K562 (cell line): ENCODE results near the gene CYB5B. TPM values are rescaled to one million over a fixed set of nuclear protein-coding genes. Genes with fewer than 3 reads are reported as not detected.

Experiments
- ASH1L ChIP-seq: fragments of 450-650 bp; IDR thresholded peaks from 2 replicates; pipeline ENCODE4 v1.6.1; 2018; ENCODE audit warnings: borderline replicate concordance, mild to moderate bottlenecking, low read depth; ENCODE audit not compliant: partially characterized antibody
- C11orf30 ChIP-seq: fragments of 450-650 bp; IDR thresholded peaks from 2 replicates; pipeline ENCODE4 v1.6.1; 2016; ENCODE audit warnings: low read depth, mild to moderate bottlenecking
- CBFB ChIP-seq: sonication (generic); formaldehyde crosslinking; IDR thresholded peaks from 2 replicates; pipeline ENCODE4 v1.4.0; 2020; ENCODE audit warnings: mild to moderate bottlenecking, missing genetic modification reagents
- E2F8 ChIP-seq: fragments of 450-650 bp; IDR thresholded peaks from 2 replicates; pipeline ENCODE4 v1.7.1; 2018; ENCODE audit warnings: mild to moderate bottlenecking, low read depth; ENCODE audit not compliant: partially characterized antibody
- FOXA1 ChIP-seq: fragments of 450-650 bp; IDR thresholded peaks from 2 replicates; pipeline ENCODE4 v1.6.1; 2016; ENCODE audit warnings: mild to moderate bottlenecking, borderline replicate concordance
- LCOR ChIP-seq: sonication (generic); formaldehyde crosslinking; IDR thresholded peaks from 2 replicates; pipeline ENCODE4 v1.8.0; 2022; ENCODE audit warnings: mild to moderate bottlenecking, missing genetic modification reagents
- MLLT1 ChIP-seq, 2 experiments: fragments of 450-650 bp; IDR thresholded peaks; 2 replicates each; pipeline ENCODE4 v1.6.1; 2016
- PHB ChIP-seq: fragments of 250-450 bp; sonication (Bioruptor Pico); IDR thresholded peaks from 2 replicates; pipeline ENCODE4 v1.5.0; 2021
- PHF21A ChIP-seq: fragments of 450-650 bp; IDR thresholded peaks from 2 replicates; pipeline ENCODE4 v1.6.1; 2017; ENCODE audit warnings: low read depth, borderline replicate concordance
- PHTF2 ChIP-seq: fragments of 250-450 bp; sonication (Bioruptor Pico); IDR thresholded peaks from 2 replicates; pipeline ENCODE4 v1.5.0; 2021; ENCODE audit warnings: mild to moderate bottlenecking
- POLR2AphosphoS5 ChIP-seq: IDR thresholded peaks from 2 replicates; pipeline ENCODE4 v1.6.1; 2011; ENCODE audit warnings: mild to moderate bottlenecking, low read depth, low read length, moderate library complexity; ENCODE audit not compliant: control insufficient read depth, insufficient read depth
- POLR2B ChIP-seq: fragments of 450-650 bp; IDR thresholded peaks from 2 replicates; pipeline ENCODE4 v1.6.1; 2018; ENCODE audit warnings: low read depth; ENCODE audit not compliant: partially characterized antibody
- RHOXF2B ChIP-seq: fragments of 250-450 bp; sonication (Bioruptor Pico); conservative IDR thresholded peaks from 2 replicates; pipeline ENCODE4 v1.5.1; 2021
- SRSF9 ChIP-seq: fragments of 200-400 bp; formaldehyde crosslinking; IDR thresholded peaks from 2 replicates; pipeline ENCODE4 v1.6.1; 2017; ENCODE audit warnings: low read depth, low read length, borderline replicate concordance
- TEAD1 ChIP-seq, 2 experiments: fragments of 450-650 bp in 1 of 2; sonication (generic) in 1 of 2; formaldehyde crosslinking; IDR thresholded peaks; 2 replicates each; pipeline versions ENCODE4 v1.4.0 to v1.8.0; 2020 to 2022; ENCODE audit warnings: mild to moderate bottlenecking in 2 of 2, missing genetic modification reagents in 1 of 2
- ZNF124 ChIP-seq: sonication (generic); formaldehyde crosslinking; IDR thresholded peaks from 2 replicates; pipeline ENCODE4 v1.8.1; 2022; ENCODE audit warnings: missing genetic modification reagents
- ZNF134 ChIP-seq: fragments of 250-450 bp; sonication (Bioruptor Pico); conservative IDR thresholded peaks from 2 replicates; pipeline ENCODE4 v1.4.0; 2020
- ZNF184 ChIP-seq: sonication (generic); formaldehyde crosslinking; IDR thresholded peaks from 2 replicates; pipeline ENCODE4 v1.5.0; 2020; ENCODE audit warnings: missing genetic modification reagents
- ZNF583 ChIP-seq: fragments of 250-450 bp; sonication (Bioruptor Pico); IDR thresholded peaks from 2 replicates; pipeline ENCODE4 v1.4.0; 2020
- ZNF830 ChIP-seq: fragments of 250-450 bp; sonication (Bioruptor Pico); IDR thresholded peaks from 2 replicates; pipeline ENCODE4 v1.5.0; 2021; ENCODE audit warnings: mild to moderate bottlenecking
- polyA plus RNA-seq, 8 experiments: library from polyadenylated mRNA; depleted of rRNA in 4 of 8; stranded (reverse) in 5 of 8; unstranded in 3 of 8; fragments of >200 nt; fragmentation: Nextera tagmentation in 2 of 8; fragmentation: Illumina TruSeq in 1 of 8; extraction: Ambion mirVana in 2 of 8; extraction: Trizol in 1 of 8; gene quantifications; 2 replicates each; pipeline versions ENCODE4 v1.2.1 to v1.2.3, GENCODE V29; 2011 to 2014; ENCODE audit warnings: inconsistent platforms in 1 of 8, missing spikeins in 1 of 8
- total RNA-seq, 7 experiments: library from RNA; depleted of rRNA in 6 of 7; stranded (reverse); fragments of >200 nt in 6 of 7; fragmentation: Illumina TruSeq in 2 of 7; extraction: Trizol in 2 of 7; gene quantifications; 2 replicates each; pipeline versions ENCODE4 v1.2.1 to v1.2.3, GENCODE V29; 2011 to 2021; ENCODE audit warnings: low replicate concordance in 1 of 7
- TF ChIP-seq, protein P1 (sequence below), 2 experiments: fragments of 200-800 bp in 1 of 2; sonication (Bioruptor generic) in 1 of 2; sonication (generic) in 1 of 2; formaldehyde crosslinking in 1 of 2; IDR thresholded peaks in 1 of 2; conservative IDR thresholded peaks in 1 of 2; 2 replicates each; pipeline versions ENCODE4 v1.5.0 to v1.6.1; 2016 to 2020; ENCODE audit warnings: missing compliant biosample characterization in 1 of 2, missing genetic modification characterization in 1 of 2, missing genetic modification reagents in 1 of 2
- TF ChIP-seq, protein P2 (sequence below): sonication (generic); formaldehyde crosslinking; IDR thresholded peaks from 2 replicates; pipeline ENCODE4 v1.8.1; 2023; ENCODE audit warnings: mild to moderate bottlenecking, missing genetic modification reagents

The CYB5B gene
- total and polyA plus RNA-seq, 9 of the 15 experiments (the other 6 are each of a cell fraction or from before 2014, with no cell fraction given): 29.9 to 274 (median 136) TPM

GRCh38 chr16:69465083-69465721 lies 40.8 kb downstream of the CYB5B start (continued):
- no peak for TF ChIP-seq MLLT1 (IDR thresholded peaks at IDR 0.05)
- no peak for TF ChIP-seq TEAD1 (CRISPR knock-in tag; IDR thresholded peaks at IDR 0.05)
- TF ChIP-seq, protein P1, sequence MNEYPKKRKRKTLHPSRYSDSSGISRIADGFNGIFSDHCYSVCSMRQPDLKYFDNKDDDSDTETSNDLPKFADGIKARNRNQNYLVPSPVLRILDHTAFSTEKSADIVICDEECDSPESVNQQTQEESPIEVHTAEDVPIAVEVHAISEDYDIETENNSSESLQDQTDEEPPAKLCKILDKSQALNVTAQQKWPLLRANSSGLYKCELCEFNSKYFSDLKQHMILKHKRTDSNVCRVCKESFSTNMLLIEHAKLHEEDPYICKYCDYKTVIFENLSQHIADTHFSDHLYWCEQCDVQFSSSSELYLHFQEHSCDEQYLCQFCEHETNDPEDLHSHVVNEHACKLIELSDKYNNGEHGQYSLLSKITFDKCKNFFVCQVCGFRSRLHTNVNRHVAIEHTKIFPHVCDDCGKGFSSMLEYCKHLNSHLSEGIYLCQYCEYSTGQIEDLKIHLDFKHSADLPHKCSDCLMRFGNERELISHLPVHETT (CRISPR knock-in tag; conservative IDR thresholded peaks at IDR 0.05 in 1 of 2, IDR thresholded peaks at IDR 0.05 in 1 of 2): no peak
- TF ChIP-seq ZNF184: no peak
- no peak for TF ChIP-seq PHB (CRISPR knock-in tag)
- no peak for TF ChIP-seq FOXA1
- no peak for TF ChIP-seq CBFB
- no peak for TF ChIP-seq ZNF134 (CRISPR knock-in tag)
- TF ChIP-seq LCOR (CRISPR knock-in tag): no peak
- no peak for TF ChIP-seq POLR2AphosphoS5
- TF ChIP-seq RHOXF2B (CRISPR knock-in tag): no peak
- TF ChIP-seq PHTF2 (CRISPR knock-in tag): no peak
- TF ChIP-seq POLR2B: no peak
- TF ChIP-seq PHF21A: no peak
- TF ChIP-seq C11orf30: no peak
- TF ChIP-seq ZNF583: no peak
- TF ChIP-seq E2F8: no peak
- TF ChIP-seq, protein P2, sequence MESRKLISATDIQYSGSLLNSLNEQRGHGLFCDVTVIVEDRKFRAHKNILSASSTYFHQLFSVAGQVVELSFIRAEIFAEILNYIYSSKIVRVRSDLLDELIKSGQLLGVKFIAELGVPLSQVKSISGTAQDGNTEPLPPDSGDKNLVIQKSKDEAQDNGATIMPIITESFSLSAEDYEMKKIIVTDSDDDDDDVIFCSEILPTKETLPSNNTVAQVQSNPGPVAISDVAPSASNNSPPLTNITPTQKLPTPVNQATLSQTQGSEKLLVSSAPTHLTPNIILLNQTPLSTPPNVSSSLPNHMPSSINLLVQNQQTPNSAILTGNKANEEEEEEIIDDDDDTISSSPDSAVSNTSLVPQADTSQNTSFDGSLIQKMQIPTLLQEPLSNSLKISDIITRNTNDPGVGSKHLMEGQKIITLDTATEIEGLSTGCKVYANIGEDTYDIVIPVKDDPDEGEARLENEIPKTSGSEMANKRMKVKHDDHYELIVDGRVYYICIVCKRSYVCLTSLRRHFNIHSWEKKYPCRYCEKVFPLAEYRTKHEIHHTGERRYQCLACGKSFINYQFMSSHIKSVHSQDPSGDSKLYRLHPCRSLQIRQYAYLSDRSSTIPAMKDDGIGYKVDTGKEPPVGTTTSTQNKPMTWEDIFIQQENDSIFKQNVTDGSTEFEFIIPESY (CRISPR knock-in tag): no peak
- no peak for TF ChIP-seq ZNF124 (CRISPR knock-in tag)
- no peak for TF ChIP-seq SRSF9
- TF ChIP-seq ASH1L: no peak
- no peak for TF ChIP-seq ZNF830 (CRISPR knock-in tag)
